Islet of Langerhans (tissue), 1 donor: ENCODE measurements around the gene IL22.

Experiments used
- FAIRE-seq: peaks from one replicate; lab custom pipeline; 2011; peaks lifted over from hg19 to GRCh38; lab: Jason Lieb, UNC

The IL22 gene, protein sequence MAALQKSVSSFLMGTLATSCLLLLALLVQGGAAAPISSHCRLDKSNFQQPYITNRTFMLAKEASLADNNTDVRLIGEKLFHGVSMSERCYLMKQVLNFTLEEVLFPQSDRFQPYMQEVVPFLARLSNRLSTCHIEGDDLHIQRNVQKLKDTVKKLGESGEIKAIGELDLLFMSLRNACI

DNA sequence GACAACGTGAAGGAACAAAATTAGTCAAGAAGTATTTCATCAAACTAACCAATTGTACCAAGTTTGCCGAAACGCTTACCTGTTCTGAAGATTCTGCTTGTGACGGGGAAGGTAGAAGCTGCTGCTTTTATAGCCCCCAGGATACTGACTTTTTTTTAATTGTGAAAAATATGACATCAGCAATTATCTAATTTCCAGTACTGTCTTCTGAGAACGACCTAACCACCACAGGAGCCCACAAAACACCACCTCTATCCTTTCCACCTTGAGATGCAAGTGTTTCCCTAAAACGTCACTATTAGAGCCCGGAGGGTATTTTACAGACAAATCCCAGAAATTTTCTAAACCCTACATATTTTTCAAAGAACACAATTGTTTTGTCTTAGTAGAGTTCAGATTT is at the start of gene IL22:
Gene IL22, minus strand, starts transcription at position 101 of the 400 bp plus-strand sequence. CDS start 156 bp downstream, outside the sequence.
- FAIRE-seq: no peak

DNA sequence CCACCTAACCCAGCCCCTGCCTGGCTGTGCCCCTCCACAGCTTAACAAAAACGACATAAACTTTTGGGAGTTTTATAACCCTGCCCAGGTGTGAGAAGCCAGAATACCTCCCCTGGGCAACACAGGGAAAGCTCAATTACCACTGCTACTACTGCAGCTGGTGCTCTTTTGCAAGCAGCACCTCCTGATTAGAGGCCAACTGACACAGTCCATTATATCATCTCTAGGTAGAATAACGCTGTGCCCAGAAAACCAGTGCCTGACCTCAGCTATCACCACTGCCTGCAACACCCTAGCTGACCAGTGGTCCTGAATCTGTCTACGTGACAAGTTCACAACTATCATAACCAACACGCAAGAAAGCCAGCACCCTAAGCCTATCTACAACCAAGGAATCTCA is 44.5 kb upstream of the IL22 start:
- no peak for FAIRE-seq

DNA sequence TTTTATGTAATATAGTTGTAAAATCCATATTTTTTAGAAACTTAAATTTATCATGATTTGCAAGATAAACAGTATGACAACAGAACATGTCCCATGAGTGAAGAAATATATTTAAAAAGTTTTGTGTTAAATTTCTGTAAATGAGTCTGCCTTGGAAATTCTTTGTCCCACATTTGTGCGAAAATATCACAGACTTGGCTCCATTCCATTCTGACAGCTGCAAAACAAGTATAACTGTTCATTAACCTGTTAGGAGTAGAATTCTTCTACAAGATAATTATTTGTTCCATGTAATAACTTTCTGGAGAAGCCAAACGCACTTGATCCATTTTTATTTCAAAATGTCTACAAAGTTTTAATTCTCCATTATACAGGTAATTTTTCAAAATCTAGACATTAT is 40.8 kb upstream of the IL22 start:
- FAIRE-seq: no peak

DNA sequence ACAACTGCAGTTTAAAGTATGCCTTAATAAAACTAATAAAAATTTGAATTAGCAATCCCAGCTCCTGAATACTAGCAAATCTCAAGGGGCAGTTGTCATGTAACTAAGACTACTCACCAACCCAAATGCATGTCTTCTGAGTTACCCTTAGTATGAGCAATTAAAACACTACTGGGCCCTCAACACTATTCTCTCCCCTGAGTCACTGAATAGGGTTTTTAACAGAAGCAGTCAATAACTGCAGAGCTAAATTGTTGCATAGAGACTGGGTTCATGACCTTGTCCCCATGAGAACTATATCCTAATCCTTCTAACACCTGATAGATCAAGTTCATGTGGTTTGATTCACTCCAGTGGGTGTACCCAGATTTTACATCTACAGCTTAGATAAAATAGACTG is 39.9 kb upstream of the IL22 start:
- no peak for FAIRE-seq

DNA sequence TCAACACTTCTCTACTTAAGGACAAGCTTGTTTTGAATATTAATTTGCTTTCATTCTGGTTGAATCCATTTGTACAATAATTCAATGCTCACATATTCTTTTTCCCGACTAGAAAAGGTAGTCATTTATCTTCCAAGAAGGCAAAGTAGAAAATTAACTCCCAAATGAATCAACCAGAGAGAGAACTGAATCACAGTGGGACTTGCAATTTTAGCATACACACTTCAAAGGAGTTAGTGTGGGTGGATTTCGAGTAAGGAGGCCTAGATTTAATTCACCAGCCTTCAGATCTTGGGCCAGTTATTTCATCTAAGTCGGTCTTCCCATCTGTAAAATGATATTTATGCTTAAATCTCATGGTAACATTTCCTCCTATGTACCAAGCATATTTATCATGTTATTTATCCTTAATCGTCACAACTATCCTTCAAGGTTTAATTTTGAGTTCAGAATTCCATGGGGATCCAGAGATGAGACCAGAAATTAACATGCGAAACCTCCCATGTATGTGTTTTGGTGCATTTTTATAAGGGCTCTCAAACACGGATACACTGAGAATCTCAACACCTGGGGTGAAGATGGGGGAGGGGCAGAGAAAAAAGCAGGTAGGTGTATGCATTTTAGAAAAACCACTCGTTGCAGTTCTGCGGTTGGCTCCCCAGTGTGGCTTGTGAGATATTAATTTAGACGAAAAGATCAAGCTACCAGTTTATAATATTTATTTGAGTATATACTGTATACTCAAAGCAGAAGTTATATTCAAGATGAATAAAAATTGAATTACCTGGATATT is 38.9 kb upstream of the IL22 start:
- FAIRE-seq: no peak

DNA sequence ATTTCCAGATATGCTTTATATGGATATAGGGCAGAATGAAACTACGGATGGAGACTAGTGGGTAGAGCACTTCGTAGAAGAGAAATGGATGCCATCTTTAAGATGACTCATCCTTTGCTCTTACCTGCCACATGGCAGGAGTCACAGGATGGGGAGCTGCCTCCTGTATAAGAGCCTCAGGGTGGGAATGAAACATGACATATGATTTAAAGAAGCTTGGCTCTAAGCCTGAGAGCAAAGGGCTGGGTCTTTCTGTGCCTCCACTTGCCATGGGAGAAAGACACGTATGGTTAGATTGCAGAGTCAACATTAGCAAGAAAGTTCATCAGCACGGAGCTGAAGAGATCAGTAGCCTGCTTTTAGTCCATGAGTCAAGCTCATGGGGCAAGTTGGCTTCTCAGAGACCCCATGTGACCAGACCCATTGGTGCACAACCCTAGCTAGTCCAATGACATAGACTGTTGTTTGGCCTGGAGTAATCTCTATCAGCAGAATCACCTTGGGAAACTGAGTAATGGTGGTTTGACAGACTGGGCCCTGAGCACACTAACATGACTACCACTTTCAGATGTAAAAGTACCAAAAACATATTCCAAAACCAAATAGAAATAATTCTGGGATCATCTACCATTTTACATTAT is 38.1 kb upstream of the IL22 start:
- FAIRE-seq: no peak

DNA sequence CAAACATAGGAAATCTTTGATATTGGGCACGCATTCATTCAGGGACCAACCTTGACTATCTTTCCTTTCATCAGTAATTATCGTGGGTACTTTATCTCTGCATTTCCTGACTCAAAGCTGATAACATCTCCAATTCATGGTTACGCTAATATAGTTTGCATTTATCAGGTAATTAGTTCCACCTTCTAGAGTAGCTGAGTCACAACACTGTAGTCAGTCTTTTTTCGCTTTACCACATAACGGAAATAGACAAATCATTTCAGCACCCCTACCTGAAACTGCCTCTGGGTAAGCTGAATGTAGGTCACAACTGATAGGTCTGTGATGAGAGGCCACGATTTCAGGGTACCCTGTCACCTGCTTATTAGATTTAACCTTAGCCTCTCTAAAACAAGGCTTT is 36.7 kb upstream of the IL22 start:
- no peak for FAIRE-seq

DNA sequence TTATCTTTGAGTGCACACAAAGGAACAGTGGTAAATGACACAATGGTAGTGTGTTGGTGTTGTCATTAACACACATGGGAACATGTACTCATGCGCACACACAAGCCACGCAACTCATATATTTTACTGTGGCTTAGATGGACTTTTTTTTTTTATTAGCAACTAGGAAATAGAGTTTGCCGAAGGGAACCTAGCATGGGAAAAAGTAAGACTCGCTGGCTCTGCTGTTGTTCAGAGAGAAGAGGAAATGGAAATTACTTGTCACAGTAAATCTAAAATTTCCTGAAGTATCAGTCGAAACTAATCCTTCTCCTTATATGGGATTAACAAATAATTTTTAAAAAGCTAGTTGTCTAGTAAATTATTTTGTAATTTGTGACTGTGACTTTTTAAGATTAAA is 33.7 kb upstream of the IL22 start:
- FAIRE-seq: no peak

DNA sequence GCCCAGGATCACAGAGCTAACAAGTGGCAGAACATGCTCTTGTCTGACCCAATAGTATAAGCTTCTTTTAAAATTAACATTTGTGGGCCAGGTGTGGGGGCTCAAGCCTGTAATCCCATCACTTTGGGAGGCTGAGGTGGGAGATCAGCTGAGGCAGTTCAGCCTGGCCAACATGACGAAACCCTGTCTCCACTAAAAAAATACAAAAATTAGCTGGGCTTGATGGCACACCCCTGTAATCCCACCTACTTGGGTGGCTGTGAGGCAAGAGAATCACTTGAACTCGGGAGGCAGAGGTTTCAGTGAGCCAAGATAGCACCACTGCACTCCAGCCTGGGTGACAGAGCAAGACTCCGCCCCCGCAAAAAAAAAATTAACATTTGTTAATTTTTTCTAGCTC is 33.0 kb upstream of the IL22 start:
- FAIRE-seq: no peak

DNA sequence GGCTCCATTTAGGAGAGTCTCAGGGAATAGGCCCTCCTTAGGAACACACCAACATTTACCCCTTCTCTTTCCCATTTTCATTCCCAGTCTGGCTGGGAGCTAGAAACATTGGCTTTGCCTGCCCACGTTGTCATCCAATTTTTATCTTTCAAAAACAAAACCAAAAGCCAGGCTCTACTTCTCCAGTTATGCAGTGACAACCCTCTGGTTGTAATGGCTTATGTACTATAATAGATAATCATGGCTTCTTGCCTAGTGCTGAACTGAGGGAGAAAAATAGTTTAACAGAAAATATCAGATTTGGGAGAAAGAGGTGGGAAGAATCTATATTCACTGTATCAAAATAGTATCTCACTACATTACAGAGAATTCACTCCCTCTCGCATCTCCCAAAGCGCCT is 32.1 kb upstream of the IL22 start:
- no peak for FAIRE-seq

DNA sequence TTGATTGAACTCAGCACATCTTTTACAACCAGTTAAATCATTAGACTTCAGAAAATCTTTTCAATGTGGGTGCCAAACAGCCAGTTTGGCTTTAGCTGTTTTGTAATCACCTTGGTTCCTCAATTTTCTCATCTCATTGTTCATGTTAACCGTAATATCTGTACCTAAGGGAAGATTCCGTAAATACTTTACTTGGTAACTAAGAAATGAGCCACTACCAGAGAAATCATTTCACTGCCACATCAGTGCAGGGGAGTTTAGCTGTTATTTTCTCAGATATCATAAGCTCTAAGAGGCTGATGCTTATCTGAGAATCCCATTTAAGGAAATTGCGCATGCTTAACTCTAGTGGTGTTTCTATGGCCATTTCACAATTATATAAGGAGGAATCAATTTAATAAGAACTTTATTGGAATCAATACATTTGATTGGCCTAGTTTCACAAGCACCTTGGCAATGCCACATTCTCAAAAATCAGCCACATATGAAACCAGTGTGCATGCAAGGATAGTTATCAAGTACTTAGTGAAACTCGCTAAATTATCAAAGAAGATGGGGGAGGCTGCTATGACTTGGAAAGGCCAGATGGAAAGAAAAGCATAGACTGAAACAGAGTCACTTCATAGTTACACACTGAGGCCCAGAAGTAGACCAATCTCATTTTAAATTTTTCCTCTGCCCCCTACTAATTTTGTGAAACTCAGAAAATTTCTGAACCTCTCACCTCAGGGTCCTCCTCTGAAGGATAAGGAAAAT is 28.1 kb upstream of the IL22 start:
- FAIRE-seq: no peak

DNA sequence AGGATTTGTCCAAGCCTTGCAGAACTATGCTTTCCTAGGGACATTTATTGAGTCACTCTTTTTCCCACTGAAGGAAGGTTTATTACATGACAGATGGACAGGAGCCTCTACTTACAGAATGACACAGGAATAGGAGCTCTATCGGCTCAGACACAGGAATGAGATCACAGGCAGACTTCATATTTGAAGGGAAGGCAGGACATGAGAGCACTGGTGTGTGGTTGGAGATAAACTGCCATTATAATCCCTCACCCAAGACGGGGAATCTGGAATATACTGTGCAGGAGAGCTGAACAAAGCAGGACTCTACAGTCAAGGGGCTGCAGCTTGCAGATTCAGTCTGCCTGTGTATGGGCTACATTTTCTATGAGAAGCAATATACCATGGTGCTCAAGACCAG is 26.8 kb upstream of the IL22 start:
- no peak for FAIRE-seq

DNA sequence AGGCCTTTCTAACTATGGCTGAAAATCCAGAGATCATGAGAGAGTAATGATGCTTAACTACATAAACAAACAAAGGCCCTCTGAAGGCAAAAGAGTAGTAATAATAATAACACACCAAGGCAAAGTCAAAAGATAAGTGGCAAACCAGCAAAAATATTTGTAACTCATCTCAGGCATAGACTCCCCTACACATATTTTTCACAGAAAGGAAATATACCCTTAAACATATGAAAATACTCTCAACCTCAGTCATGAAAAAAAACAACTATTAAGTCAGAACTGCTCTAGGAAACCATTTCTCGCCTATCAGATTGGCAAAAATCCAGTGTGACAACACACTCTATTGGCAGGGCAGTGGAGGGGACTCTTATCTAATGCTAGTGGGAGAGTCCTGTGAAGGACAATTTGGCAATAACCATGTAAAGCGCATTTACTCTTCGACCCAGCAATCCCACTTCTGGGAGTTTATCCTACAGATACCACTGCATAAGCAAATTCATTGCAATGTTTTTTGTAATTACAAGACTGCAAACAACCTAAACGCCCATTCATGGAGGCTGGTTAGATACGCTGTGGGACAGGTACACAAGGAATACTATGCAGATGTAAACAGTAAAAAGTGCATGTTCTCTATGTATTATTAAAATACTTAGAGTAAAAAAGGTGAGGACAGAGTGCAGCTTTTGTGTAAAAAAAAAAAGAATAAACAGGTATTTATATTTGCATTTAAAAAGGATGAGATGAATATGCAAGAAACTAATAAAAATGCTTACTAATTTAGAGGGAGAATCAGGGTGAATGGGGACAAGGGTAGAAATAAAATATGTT is 26.0 kb upstream of the IL22 start:
- FAIRE-seq: no peak

DNA sequence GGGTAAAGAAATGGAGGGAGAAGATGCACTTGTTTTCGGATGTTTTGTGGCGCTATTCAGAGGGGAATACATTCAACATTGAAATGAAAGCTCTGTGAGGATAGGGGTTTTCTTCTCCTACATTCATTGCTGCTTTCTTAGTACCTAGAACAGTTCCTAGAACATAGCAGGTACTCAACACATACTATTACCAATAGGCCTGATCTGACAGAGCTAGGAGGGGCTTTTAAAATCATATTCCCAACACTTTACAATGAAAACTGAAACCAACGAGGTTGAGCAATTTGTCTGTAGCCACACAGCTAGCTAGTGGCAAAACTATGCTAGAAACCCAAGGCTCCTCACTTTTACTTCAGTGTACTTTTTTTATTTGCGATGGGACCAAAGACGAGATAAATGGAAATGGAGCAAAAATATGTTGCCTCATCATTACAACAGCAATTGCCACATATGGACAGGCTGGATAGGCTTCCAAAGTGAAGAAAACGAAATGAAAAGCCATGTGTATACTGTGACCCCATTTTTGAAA is 23.1 kb upstream of the IL22 start:
- FAIRE-seq: no peak

DNA sequence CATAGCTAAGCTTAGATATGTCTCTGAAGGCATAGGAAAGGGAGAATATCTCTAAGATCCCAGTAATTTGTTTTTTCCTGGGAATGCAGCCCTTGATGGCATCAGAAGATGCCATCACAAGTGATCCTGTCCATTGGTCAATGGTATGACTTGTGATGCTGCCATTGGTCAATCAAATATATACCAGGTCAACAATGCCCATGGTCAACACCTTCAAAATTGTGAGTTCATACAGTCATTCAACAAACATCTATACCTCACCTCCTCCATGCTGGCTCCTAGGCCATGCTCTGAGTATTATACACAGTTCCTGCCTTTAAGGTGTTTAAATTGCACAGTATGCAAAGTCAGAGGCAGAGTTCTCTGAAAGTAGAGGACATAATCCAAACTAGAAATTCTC is 19.3 kb upstream of the IL22 start:
- no peak for FAIRE-seq

DNA sequence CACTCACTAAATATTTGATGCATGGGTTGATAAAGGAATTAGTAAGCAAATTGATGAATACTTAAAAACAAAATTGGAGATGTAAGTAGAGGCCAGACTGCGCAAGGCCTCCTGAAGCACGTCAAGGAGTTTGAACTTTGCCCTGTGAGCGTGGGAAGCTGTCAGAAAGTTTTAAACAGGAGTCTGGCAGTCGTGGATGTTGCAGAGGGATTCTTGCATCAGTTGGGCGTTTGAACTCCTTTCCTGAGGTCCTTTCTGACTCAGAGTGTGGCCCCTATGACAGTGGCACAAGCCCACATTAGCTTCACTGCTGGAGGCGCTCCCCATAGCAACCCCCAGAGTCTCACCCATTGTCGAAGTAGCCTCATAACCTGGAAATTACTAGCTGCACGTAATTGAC is 17.9 kb upstream of the IL22 start:
- no peak for FAIRE-seq

DNA sequence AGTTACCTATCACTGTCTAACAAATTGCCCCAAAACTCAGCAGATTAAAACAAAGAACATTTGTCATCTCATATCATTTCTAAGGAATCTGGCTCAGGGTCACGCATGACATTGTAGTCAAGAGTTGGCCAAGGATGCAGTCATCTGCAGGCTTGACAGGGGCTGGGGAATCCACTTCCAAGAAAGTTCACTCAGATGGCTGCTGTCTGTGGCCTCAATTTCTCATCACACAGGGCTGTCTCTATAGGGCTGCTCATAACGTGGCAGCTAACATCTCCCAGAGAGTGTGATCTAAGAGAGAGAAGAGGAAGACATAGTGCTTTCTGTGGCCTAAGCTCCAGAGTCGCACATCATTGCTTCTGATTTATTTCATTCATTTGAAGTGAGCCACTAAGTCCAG is 17.0 kb upstream of the IL22 start:
- FAIRE-seq: no peak

DNA sequence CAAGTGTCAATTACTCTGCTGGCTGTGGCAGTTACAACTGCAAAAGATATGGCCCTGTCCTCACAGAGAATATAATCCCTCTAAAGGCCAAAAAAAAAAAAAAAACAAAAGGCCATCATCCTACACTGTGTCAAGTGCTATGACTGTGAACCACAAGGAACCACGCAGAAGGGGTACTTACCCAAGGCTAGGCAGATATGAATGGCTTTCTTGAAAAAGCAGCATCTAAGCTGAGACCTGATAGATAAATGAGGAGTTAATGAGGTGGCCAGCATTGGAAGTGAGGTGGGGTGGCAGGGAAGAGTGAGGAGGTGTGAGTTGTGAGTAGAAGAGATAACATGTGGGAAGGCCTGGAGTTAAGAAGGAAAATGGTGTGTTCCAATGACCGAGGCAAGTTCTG is 16.4 kb upstream of the IL22 start:
- FAIRE-seq: no peak

DNA sequence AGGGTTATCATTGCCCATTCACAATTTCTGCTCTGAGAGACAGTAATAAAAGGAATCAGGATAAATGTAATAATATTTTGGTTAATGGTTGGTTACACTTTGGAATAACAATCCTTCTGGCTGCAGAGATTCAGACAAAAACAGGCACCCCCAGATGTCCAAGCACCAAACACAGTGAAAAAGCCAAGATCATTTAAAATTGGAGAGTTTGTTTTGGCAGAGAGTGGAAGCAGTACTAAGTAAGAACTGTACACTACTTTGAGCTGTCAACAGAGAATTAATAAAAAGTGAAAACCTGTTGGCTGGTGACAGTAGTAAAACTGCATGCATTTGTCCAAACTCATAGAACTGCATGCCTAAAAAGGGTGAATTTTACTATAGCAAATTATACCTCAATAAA is 15.6 kb upstream of the IL22 start:
- no peak for FAIRE-seq

DNA sequence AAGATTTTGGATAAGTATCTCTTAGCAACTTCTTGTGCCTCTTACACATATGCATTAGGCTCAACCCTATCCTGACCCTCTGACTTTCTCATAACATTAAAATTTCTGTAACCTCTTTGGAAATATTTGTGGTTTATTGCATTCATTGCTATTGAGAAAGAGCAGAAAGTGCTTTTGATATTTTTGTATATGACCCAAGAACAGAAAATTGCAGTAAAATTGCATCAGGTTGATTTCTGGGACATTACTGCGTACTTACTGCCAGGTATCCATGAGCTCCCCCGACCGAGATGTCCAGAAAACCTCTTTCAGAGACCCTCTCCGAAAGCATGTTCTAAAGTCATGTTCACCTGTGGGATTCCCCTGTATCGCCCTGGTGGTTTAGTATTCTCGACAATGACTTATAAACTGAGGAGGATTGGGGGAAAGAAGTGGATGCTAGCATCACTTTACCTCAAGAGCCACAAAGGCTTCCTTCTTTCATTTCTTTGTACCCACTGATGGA is 14.5 kb upstream of the IL22 start:
- FAIRE-seq: no peak

DNA sequence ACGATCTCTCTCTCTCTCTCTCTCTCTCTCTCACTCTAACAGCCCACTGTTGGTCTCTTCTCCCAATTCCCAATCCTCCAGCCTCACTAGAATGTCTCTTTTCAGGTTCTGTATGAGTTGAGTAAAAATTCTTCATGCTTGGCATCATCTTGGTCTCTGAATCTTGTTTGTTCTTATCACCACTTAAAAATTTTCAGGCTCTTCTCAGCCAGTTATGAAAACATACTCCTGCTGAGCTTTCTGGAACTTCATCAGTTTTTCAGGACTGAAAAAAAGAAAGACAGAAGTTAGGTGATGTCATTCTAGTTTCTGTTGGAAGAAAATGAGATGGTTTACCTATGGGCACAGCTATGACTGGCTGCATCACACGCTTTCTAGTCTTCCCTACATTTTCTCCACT is 11.5 kb upstream of the IL22 start:
- FAIRE-seq: no peak
